ENCODE data around the gene CASP4.

The CASP4 gene

DNA sequence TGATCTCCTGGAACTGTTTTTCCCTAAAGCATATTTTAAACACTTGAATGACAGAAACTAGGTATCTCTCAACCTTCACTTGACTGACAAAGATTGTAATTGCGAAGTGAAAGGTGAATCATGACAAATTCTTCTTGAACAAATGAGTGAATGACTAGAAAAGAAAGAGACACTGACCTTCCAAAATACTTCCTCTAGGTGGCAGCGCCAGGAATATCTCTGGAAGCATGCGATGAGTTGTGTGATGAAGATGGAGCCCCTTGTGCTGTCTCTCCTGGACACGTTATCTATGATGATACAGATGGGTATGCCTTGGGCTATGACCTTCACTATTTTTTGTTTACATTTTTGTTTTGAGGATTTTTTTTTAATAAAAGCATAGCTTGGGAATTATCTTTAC lies 63.1 kb downstream of the CASP4 start:
- no peak for DNase-seq (ENCODE audit: extremely low spot score)

DNA sequence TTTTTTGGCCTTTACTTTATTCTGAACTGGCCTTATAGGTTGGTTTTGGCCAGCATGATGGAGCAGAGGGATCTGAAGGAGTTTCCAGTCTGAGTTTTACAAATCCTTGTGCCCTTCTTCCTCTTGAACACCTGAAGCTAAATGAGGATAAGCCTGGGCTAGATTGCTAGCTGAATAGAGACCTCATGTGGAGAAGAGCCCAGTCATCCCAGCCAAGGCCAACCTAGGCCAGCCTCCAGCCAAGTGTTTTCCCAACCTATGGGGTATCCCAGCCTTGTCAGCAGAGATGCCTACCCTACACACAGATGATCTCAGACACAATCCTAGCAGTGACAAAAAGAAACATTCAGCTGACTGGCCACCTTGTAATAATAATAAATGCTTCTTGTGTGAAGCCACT lies 69.1 kb downstream of the CASP4 start:
- ChIA-PET POLR2A (interaction anchor here (0.5 kb wide), 1 partner anchor 105 kb away, joined by 5 read pairs; no protein-coding TSS in a partner anchor), CTCF (no interaction called here)
- TF ChIP-seq, protein P1, sequence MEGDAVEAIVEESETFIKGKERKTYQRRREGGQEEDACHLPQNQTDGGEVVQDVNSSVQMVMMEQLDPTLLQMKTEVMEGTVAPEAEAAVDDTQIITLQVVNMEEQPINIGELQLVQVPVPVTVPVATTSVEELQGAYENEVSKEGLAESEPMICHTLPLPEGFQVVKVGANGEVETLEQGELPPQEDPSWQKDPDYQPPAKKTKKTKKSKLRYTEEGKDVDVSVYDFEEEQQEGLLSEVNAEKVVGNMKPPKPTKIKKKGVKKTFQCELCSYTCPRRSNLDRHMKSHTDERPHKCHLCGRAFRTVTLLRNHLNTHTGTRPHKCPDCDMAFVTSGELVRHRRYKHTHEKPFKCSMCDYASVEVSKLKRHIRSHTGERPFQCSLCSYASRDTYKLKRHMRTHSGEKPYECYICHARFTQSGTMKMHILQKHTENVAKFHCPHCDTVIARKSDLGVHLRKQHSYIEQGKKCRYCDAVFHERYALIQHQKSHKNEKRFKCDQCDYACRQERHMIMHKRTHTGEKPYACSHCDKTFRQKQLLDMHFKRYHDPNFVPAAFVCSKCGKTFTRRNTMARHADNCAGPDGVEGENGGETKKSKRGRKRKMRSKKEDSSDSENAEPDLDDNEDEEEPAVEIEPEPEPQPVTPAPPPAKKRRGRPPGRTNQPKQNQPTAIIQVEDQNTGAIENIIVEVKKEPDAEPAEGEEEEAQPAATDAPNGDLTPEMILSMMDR (IDR thresholded peaks at IDR 0.05; ENCODE audit: control extremely low read depth, extremely low read depth, low read depth, missing control alignments) = no peak
- DNase-seq (ENCODE audit: extremely low spot score) = no peak

More for the DNA sequence above, 63.1 kb downstream of the CASP4 start:
- ChIA-PET CTCF (no interaction called here), POLR2A (no interaction called here)
- TF ChIP-seq, protein P1 (IDR thresholded peaks at IDR 0.05; ENCODE audit: control extremely low read depth, extremely low read depth, low read depth, missing control alignments) = no peak

DNA sequence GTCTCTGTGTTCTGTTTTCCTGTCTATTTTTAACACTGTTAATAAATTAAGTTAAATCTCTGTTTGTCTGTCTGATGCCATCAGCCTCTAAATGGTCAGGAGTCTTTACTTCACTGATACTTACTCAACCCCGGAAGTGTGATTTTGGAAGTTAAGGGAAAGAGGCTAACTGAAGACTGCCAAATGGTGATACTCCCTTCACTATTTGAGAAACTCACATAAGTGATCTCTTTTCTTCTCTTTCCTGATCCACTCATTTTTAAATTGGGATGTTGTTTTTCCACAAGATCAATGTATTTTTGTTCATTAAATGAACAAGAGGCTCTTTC lies 69.7 kb downstream of the CASP4 start:
- no peak for DNase-seq (ENCODE audit: extremely low spot score)
- TF ChIP-seq, protein P1 (IDR thresholded peaks at IDR 0.05; ENCODE audit: control extremely low read depth, extremely low read depth, low read depth, missing control alignments) = no peak
- ChIA-PET POLR2A (no interaction called here), CTCF (no interaction called here)

DNA sequence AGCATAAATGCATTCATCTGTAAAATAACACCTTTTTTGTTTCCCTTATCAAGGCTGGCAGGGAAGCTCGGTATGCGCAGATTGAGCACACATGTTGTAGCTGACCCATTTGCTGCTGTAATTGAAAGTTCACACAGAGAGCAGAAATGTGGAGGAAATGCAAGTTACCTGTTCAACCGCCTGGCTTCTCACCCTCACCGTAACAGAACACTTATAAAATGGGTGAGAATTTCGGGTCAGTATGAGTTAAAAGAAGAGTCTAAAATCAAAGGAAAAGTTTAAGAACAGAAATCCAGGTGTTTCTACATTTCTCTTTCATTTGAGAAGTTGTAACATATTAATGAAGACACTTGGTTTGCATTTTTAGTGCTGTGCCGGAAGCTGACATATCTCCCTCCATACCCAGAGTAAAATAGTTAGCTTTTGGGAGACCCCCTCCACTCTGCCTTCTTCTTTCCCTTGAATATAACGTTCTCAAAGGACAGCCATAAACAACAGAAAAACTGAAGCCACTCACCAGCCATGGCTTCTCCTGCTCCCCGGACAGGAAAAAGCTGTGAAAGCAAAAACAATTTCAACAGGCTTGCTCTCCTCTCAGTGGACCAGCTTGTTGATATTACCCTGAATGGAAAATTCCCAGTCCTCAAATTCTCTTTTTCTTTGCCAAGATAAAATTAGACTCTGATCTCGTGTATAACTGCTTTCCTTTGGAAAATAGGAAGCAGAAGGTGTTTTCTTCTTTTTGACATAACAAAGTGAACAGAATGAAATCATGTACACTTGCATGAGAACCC lies 70.3 kb downstream of the CASP4 start, which contains the start of gene CASP12:
Gene CASP12, minus strand, starts transcription at position 570 of the 794 bp plus-strand sequence.
- TF ChIP-seq, protein P1 (IDR thresholded peaks at IDR 0.05; ENCODE audit: control extremely low read depth, extremely low read depth, low read depth, missing control alignments) = no peak
- CTCF ChIA-PET = no interaction called here
- POLR2A ChIA-PET = no interaction called here
- DNase-seq (ENCODE audit: extremely low spot score) = peak; percentile 19

DNA sequence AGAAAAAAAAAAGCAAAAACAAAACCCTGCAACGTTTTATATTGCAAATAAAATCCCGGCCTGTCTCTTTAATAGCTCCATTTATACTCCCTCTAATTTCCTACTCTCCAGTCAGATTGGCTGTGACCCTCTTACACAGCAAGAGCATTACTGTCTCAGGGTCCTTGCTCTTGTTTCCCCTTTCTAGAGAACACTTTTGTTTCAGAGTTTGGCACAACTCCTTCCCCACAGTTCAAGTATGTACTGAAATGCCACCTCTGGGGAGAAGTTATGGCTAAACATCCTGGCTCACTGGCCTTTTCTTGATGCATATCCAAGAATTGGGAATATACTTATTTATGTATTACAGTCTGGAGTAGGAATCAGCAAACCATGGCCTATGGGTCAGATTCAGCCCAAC lies 72.7 kb downstream of the CASP4 start:
- TF ChIP-seq, protein P1 (IDR thresholded peaks at IDR 0.05; ENCODE audit: control extremely low read depth, extremely low read depth, low read depth, missing control alignments) = no peak
- ChIA-PET CTCF (interaction anchor here (1.9 kb wide), 1 partner anchor 12 kb away, joined by 6 read pairs; no protein-coding TSS in a partner anchor), POLR2A (no interaction called here)
- DNase-seq (ENCODE audit: extremely low spot score) = no peak

DNA sequence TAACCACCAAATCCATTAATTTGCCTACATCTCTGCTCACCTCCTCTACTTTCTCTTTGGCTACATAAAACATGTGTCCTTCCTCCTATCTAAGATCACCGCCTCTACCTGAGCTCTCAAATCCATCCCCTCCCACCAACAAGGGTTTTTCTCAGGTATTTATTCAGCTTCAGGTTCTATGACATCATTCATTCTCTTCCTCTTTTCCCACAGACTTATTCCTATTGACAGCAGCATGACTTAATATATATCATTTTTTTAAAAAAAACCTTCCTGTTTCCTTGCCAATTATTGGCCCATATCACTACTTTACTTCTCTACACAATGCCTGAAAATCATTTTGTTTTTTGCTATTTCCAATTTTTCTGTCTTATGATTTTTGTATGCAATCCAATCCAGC lies 74.5 kb downstream of the CASP4 start:
- POLR2A ChIA-PET = no interaction called here

More for the DNA sequence above, 74.5 kb downstream of the CASP4 start:
- TF ChIP-seq, protein P1 (IDR thresholded peaks at IDR 0.05; ENCODE audit: control extremely low read depth, extremely low read depth, low read depth, missing control alignments) = no peak
- CTCF ChIA-PET = interaction anchor here (1.9 kb wide), 1 partner anchor 11 kb away, joined by 6 read pairs; no protein-coding TSS in a partner anchor
- no peak for DNase-seq (ENCODE audit: extremely low spot score)

Measured in GM10248 (cell line).